Measurements from ENCODE around the gene PKD1L1.
"Not testable (repeated sequence)": the region's sequence is repeated elsewhere in the genome, so short reads cannot be mapped to it uniquely, and the experiment has no call there.

The PKD1L1 gene

GRCh38 chr7:47956220-47956619 lies 8.0 kb upstream of the PKD1L1 start:
- DNase-seq (ENCODE audit: low read depth in 2 of 2): no peak

GRCh38 chr7:47954231-47954911 lies 6.1 kb upstream of the PKD1L1 start:
- DNase-seq (ENCODE audit: low read depth in 2 of 2): no peak

- no peak for DNase-seq (ENCODE audit: low read depth in 2 of 2)
Observed at GRCh38 chr7:47953822-47954221, 5.6 kb upstream of the PKD1L1 start.

GRCh38 chr7:47952224-47952623 lies 4.0 kb upstream of the PKD1L1 start:
- DNase-seq (ENCODE audit: low read depth in 2 of 2): no peak

GRCh38 chr7:47951374-47951773 lies 3.1 kb upstream of the PKD1L1 start:
- DNase-seq (ENCODE audit: low read depth in 2 of 2): no peak

GRCh38 chr7:47950714-47951113 lies 2.4 kb upstream of the PKD1L1 start:
- no peak for DNase-seq (ENCODE audit: low read depth in 2 of 2)

- no peak for DNase-seq (ENCODE audit: low read depth in 2 of 2)
Observed at GRCh38 chr7:47949703-47950102, 1.4 kb upstream of the PKD1L1 start.

GRCh38 chr7:47947355-47947749 lies 914 bp downstream of the PKD1L1 start:
- DNase-seq (ENCODE audit: low read depth in 2 of 2): no peak

GRCh38 chr7:47946581-47947354 lies 1.5 kb downstream of the PKD1L1 start:
- DNase-seq (ENCODE audit: low read depth in 2 of 2): no peak

- peak; percentile 35 to 69 for DNase-seq (ENCODE audit: low read depth in 2 of 2)
Observed at GRCh38 chr7:47945261-47946015, 2.8 kb downstream of the PKD1L1 start.

GRCh38 chr7:47944536-47945260 lies 3.6 kb downstream of the PKD1L1 start:
- no peak for DNase-seq (ENCODE audit: low read depth in 2 of 2)

GRCh38 chr7:47943676-47944474 lies 4.4 kb downstream of the PKD1L1 start:
- no peak for DNase-seq (ENCODE audit: low read depth in 2 of 2)

- DNase-seq (ENCODE audit: low read depth in 2 of 2): not testable (repeated sequence)
Observed at GRCh38 chr7:47942651-47943050, 5.6 kb downstream of the PKD1L1 start.

GRCh38 chr7:47942132-47942531 lies 6.1 kb downstream of the PKD1L1 start:
- DNase-seq (ENCODE audit: low read depth in 2 of 2): no peak

GRCh38 chr7:47941136-47941844 lies 7.0 kb downstream of the PKD1L1 start:
- no peak for DNase-seq (ENCODE audit: low read depth in 2 of 2)

- no peak for DNase-seq (ENCODE audit: low read depth in 2 of 2)
Observed at GRCh38 chr7:47940088-47941013, 7.9 kb downstream of the PKD1L1 start.

GRCh38 chr7:47939425-47940036 lies 8.7 kb downstream of the PKD1L1 start:
- DNase-seq (ENCODE audit: low read depth in 2 of 2): no peak

- no peak for DNase-seq (ENCODE audit: low read depth in 2 of 2)
Observed at GRCh38 chr7:47938574-47939165, 9.6 kb downstream of the PKD1L1 start.
